HepG2 (cell line): ENCODE measurements around the gene ACTR3. TPM values are rescaled to one million over a fixed set of nuclear protein-coding genes. Genes with fewer than 3 reads are reported as not detected.

Source experiments
- CBX2 ChIP-seq, 2 experiments: fragments of 200-600 bp in 1 of 2; sonication (generic); formaldehyde crosslinking in 1 of 2; IDR thresholded peaks; 2 replicates each; pipeline versions ENCODE4 v1.7.0 to v1.8.1; 2018 to 2022; ENCODE audit warnings: low read depth in 2 of 2, low read length in 1 of 2, mild to moderate bottlenecking in 1 of 2, missing genetic modification reagents in 1 of 2
- CENPBD1 ChIP-seq: sonication (generic); formaldehyde crosslinking; IDR thresholded peaks from 2 replicates; pipeline ENCODE4 v1.8.0; 2022; ENCODE audit warnings: missing genetic modification reagents, low read depth, mild to moderate bottlenecking, borderline replicate concordance
- FOSL2 ChIP-seq: sonication (generic); formaldehyde crosslinking; IDR thresholded peaks from 2 replicates; pipeline ENCODE4 v1.4.0; 2020; ENCODE audit warnings: missing genetic modification reagents
- GPBP1L1 ChIP-seq: sonication (generic); formaldehyde crosslinking; IDR thresholded peaks from 2 replicates; pipeline ENCODE4 v1.5.0; 2020; ENCODE audit warnings: mild to moderate bottlenecking, missing genetic modification reagents
- HIC2 ChIP-seq: sonication (generic); formaldehyde crosslinking; IDR thresholded peaks from 2 replicates; pipeline ENCODE4 v1.9.0; 2022; ENCODE audit warnings: low read depth, missing genetic modification reagents
- MLX ChIP-seq: IDR thresholded peaks from 2 replicates; pipeline ENCODE4 v1.6.1; 2016
- NFE2 ChIP-seq: sonication (generic); formaldehyde crosslinking; IDR thresholded peaks from 2 replicates; pipeline ENCODE4 v1.4.0; 2020; ENCODE audit warnings: missing genetic modification reagents
- PCBP2 ChIP-seq: fragments of 200-400 bp; formaldehyde crosslinking; optimal IDR thresholded peaks from 2 replicates; pipeline ENCODE3; 2018; ENCODE audit warnings: low read length, low read depth; ENCODE audit not compliant: poor library complexity, severe bottlenecking
- PREB ChIP-seq: sonication (generic); formaldehyde crosslinking; IDR thresholded peaks from 2 replicates; pipeline ENCODE4 v1.4.0; 2020; ENCODE audit warnings: missing genetic modification reagents
- TBX2 ChIP-seq: sonication (generic); formaldehyde crosslinking; IDR thresholded peaks from 2 replicates; pipeline ENCODE4 v1.5.0; 2020; ENCODE audit warnings: missing genetic modification reagents, mild to moderate bottlenecking, borderline replicate concordance
- XRCC5 ChIP-seq: fragments of 200-400 bp; formaldehyde crosslinking; optimal IDR thresholded peaks from 2 replicates; pipeline ENCODE3; 2017; ENCODE audit warnings: mild to moderate bottlenecking, low read length
- ZFP62 ChIP-seq: sonication (generic); formaldehyde crosslinking; IDR thresholded peaks from 2 replicates; pipeline ENCODE4 v1.4.0; 2020; ENCODE audit warnings: missing genetic modification reagents
- ZNF543 ChIP-seq: sonication (generic); formaldehyde crosslinking; IDR thresholded peaks from 2 replicates; pipeline ENCODE4 v1.4.0; 2020; ENCODE audit warnings: mild to moderate bottlenecking, missing genetic modification reagents
- ZNF619 ChIP-seq: sonication (generic); formaldehyde crosslinking; IDR thresholded peaks from 2 replicates; pipeline ENCODE4 v1.4.0; 2020; ENCODE audit warnings: mild to moderate bottlenecking, missing genetic modification reagents
- ZNF670 ChIP-seq: sonication (generic); formaldehyde crosslinking; IDR thresholded peaks from 2 replicates; pipeline ENCODE4 v1.8.0; 2022; ENCODE audit warnings: mild to moderate bottlenecking, missing genetic modification reagents, borderline replicate concordance
- ZNF672 ChIP-seq: sonication (generic); formaldehyde crosslinking; IDR thresholded peaks from 2 replicates; pipeline ENCODE4 v1.8.1; 2022; ENCODE audit warnings: missing genetic modification reagents
- ZNF678 ChIP-seq: sonication (generic); formaldehyde crosslinking; IDR thresholded peaks from 2 replicates; pipeline ENCODE4 v1.4.0; 2020; ENCODE audit warnings: mild to moderate bottlenecking, missing genetic modification reagents
- ZNF878 ChIP-seq: sonication (generic); formaldehyde crosslinking; IDR thresholded peaks from 2 replicates; pipeline ENCODE4 v1.8.1; 2023; ENCODE audit warnings: mild to moderate bottlenecking, missing genetic modification reagents, moderate library complexity
- ZSCAN21 ChIP-seq: sonication (generic); formaldehyde crosslinking; IDR thresholded peaks from 2 replicates; pipeline ENCODE4 v1.8.0; 2022; ENCODE audit warnings: mild to moderate bottlenecking, missing genetic modification reagents, moderate library complexity, borderline replicate concordance
- ZXDC ChIP-seq: sonication (generic); formaldehyde crosslinking; IDR thresholded peaks from 2 replicates; pipeline ENCODE4 v1.5.0; 2020; ENCODE audit warnings: mild to moderate bottlenecking, missing genetic modification reagents
- polyA plus RNA-seq, 8 experiments: library from polyadenylated mRNA; depleted of rRNA in 3 of 8; stranded (reverse) in 7 of 8; unstranded in 1 of 8; fragments of >200 nt; fragmentation: Illumina TruSeq in 4 of 8; extraction: Trizol in 4 of 8; gene quantifications; 2 replicates each; pipeline versions ENCODE4 v1.2.1 to v1.2.3, GENCODE V29; 2011 to 2016; ENCODE audit warnings: low read depth in 4 of 8, missing spikeins in 1 of 8, mixed read lengths in 1 of 8; ENCODE audit not compliant: insufficient read depth in 1 of 8
- total RNA-seq, 5 experiments: library from RNA; depleted of rRNA; stranded (reverse); fragments of >200 nt; fragmentation: Illumina TruSeq; extraction: Trizol; gene quantifications; 2 replicates each; pipeline ENCODE4 v1.2.3, GENCODE V29; 2016; ENCODE audit warnings: low read depth in 1 of 5

Gene ACTR3
- total and polyA plus RNA-seq, 2 of the 13 experiments (the other 11 are each of a cell fraction or from before 2014, with no cell fraction given) = 123 to 225 TPM

- TF ChIP-seq ZXDC (CRISPR knock-in tag) (0 out of 2 replicates have a peak, but pooled peaks have one; percentile 53), CENPBD1 (no peak), ZFP62 (no peak), ZNF878 (CRISPR knock-in tag) (peak; percentile 28), XRCC5 (peak; percentile 75), GPBP1L1 (CRISPR knock-in tag) (no peak), NFE2 (no peak), TBX2 (peak; percentile 97), ZNF672 (CRISPR knock-in tag) (no peak), PREB (CRISPR knock-in tag) (no peak), ZNF678 (CRISPR knock-in tag) (peak; percentile 42; the same call in 1 of the 2 replicates), ZSCAN21 (CRISPR knock-in tag) (peak; percentile 87), HIC2 (CRISPR knock-in tag) (peak; percentile 62; the same call in 1 of the 2 replicates), ZNF670 (CRISPR knock-in tag) (peak; percentile 89), MLX (CRISPR knock-in tag) (peak; percentile 99), CBX2 (IDR thresholded peaks at IDR 0.05; ENCODE audit: low read depth, low read length) (no peak), CBX2 (CRISPR knock-in tag; IDR thresholded peaks at IDR 0.05; ENCODE audit: low read depth) (0 out of 2 replicates have a peak, but pooled peaks have one; percentile 54), PCBP2 (no peak), ZNF619 (CRISPR knock-in tag) (peak; percentile 61), FOSL2 (CRISPR knock-in tag) (peak; percentile 97), ZNF543 (CRISPR knock-in tag) (peak; percentile 81)
Observed at GRCh38 chr2:113977660-113978523, 88.0 kb downstream of the ACTR3 start (continued).
